Measurements from ENCODE around the gene RNF114.

- TF ChIP-seq CTCF (IDR thresholded peaks at IDR 0.05; ENCODE audit: extremely low read depth in 1 of 2, insufficient read depth in 1 of 2, low read depth in 1 of 2, low read length in 2 of 2) = no peak
- TF ChIP-seq POLR2A (IDR thresholded peaks at IDR 0.05; ENCODE audit: low read depth, low read length) = no peak
- TF ChIP-seq JUN (IDR thresholded peaks at IDR 0.05; ENCODE audit: borderline replicate concordance, insufficient read depth, insufficient read length, low read depth) = no peak
- no peak for TF ChIP-seq POLR2AphosphoS5 (IDR thresholded peaks at IDR 0.05; ENCODE audit: insufficient read depth, low read depth, low read length)
- TF ChIP-seq FOS (IDR thresholded peaks at IDR 0.05; ENCODE audit: borderline replicate concordance, insufficient read depth, low read length) = no peak
- TF ChIP-seq EZH2 (IDR thresholded peaks at IDR 0.05; ENCODE audit: borderline replicate concordance, low read depth, low read length, severe bottlenecking) = no peak
Observed at GRCh38 chr20:49901588-49901987, 34.6 kb upstream of the RNF114 start.

All from endothelial cell of umbilical vein (primary cell).